Spleen (tissue), 7 donors: Measurements from ENCODE around the gene CSNK1G2.

Experiments
- CTCF ChIP-seq, 11 experiments: fragments of 200-600 bp in 7 of 11; fragments of 450-650 bp in 4 of 11; sonication (generic) in 4 of 11; IDR thresholded peaks in 8 of 11; conservative IDR thresholded peaks in 3 of 11; 1 replicate in 7 of 11; 2 replicates in 4 of 11; pipeline versions ENCODE4 v1.4.0 to v1.8.0; 2016 to 2021; ENCODE audit warnings: antibody characterized with exemption in 11 of 11, inconsistent platforms in 4 of 11, mild to moderate bottlenecking in 1 of 11
- POLR2A ChIP-seq, 3 donors: fragments of 450-650 bp; IDR thresholded peaks; one replicate each; pipeline ENCODE4 v1.5.1; 2017; ENCODE audit warnings: antibody characterized with exemption in 3 of 3, mild to moderate bottlenecking in 1 of 3
- POLR2AphosphoS5 ChIP-seq, 3 donors: sonication (generic); formaldehyde crosslinking; IDR thresholded peaks; one replicate each; pipeline ENCODE4 v1.5.1; 2017; ENCODE audit warnings: antibody characterized with exemption in 3 of 3
- donor health status: DM: no; HTN: no; CAD: no; lungs with moderate emphysema.
- donor health status: DM: no; HTN: no; CAD: no.
- donor health status: DM: no; HTN: no; CAD: no.

- TF ChIP-seq POLR2A (IDR thresholded peaks at IDR 0.05) (no peak), CTCF (IDR thresholded peaks at IDR 0.05 in 8 of 11, conservative IDR thresholded peaks at IDR 0.05 in 3 of 11) (no peak), POLR2AphosphoS5 (IDR thresholded peaks at IDR 0.05) (peak in 1 of 3 donors; percentile 38)
Observed at GRCh38 chr19:1955171-1956121, 14.5 kb downstream of the CSNK1G2 start.
